Measurements from ENCODE around the gene PURB. TPM values are rescaled to one million over a fixed set of nuclear protein-coding genes. Genes with fewer than 3 reads are reported as not detected.

PURB gene
- total and polyA plus RNA-seq, 9 of the 15 experiments (the other 6 are each of a cell fraction or from before 2014, with no cell fraction given) = 1.6 to 14.1 (median 8.8) TPM

DNA sequence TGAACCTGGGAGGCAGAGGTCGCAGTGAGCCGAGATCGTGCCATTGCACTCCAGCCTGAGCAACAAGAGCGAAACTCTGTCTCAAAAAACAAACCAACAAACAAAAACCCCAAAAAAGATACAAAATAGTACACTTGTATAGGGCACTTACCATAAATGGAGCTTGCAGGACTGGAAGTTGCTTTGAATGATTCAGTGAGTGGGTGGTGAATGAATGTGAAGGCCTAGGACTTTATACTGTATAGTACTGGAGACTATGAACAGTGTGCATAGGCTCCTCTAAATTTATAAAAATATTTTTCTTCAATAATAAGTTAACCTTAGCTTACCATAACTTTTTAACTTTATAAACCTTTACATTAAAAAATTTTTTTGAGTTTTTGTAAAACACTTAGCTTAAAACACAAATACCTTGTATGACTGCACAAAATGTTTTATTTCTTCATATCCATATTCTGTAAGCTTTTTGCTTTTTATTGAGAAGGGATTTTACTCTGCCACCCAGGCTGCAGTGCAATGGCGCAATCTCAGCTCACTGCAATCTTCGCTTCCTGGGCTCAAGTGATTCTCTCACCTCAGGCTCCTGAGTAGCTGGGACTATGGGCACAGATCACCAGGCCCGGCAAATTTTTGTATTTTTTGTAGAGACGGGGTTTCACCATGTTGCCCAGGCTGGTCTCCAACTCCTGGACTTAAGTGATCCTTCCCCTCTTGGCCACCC is 30.5 kb downstream of the PURB start:
- Histone ChIP-seq H2AFZ (ENCODE audit: low read depth, low read length) (no peak overlapping the region), H3K4me1 (replicated peaks in 1 of 2; ENCODE audit: control insufficient read depth in 2 of 2, insufficient read depth in 2 of 2, low read length in 2 of 2) (peaks cover 2 to 4% of the 10 kb centered on the region in 2 experiments; a peak in 3 of 5 replicates), H3K9ac (ENCODE audit: insufficient read depth in 1 of 2, low read depth in 2 of 2, low read length in 2 of 2) (no peak overlapping the region), H3K9me3 (replicated peaks; ENCODE audit: control insufficient read depth, insufficient read depth, low read depth, low read length) (no peaks in the 10 kb centered on the region), H3K79me2 (ENCODE audit: control insufficient read depth, insufficient read depth, low read length) (0 out of 3 replicates have a peak, but pooled peaks cover 1% of the 10 kb centered on the region), H3K4me3 (no peak overlapping the region), H3K27ac (ENCODE audit: extremely low read depth, low read depth, low read length) (no peak overlapping the region), H3K27me3 (ENCODE audit: control insufficient read depth in 2 of 2, insufficient read depth in 2 of 2, low read length in 2 of 2) (no peaks in the 10 kb centered on the region), H3K9me1 (ENCODE audit: control insufficient read depth, insufficient read depth, low read length) (no peaks in the 10 kb centered on the region), H4K20me1 (replicated peaks; ENCODE audit: control insufficient read depth, insufficient read depth, low read length) (no peaks in the 10 kb centered on the region), H3K36me3 (ENCODE audit: control insufficient read depth, insufficient read depth, low read length) (peaks cover 3% of the 10 kb centered on the region; the same call in 2 of the 3 replicates), H3K4me2 (ENCODE audit: insufficient read depth, low read length) (no peak overlapping the region)
- 73% methylated on average over 6 of the region's 8 CpGs for WGBS (ENCODE audit: insufficient coverage, low coverage, missing lambda C conversion rate)
- BruUV-seq (replicated peaks) = no TSS peak
- intact Hi-C loops (cut with micrococcal nuclease) (loop anchor here (10.0 kb wide), 1 partner anchor 280 kb away; no protein-coding TSS in a partner anchor), in situ Hi-C loops (cut with MboI) (loop anchor here (5.0 kb wide), 1 partner anchor 67 kb away; no protein-coding TSS in a partner anchor)
- CTCF ChIA-PET (ENCODE audit: low intra/inter-chr PET ratio) = interaction anchor here (0.7 kb wide), 1 partner anchor 28 kb away, joined by 4 read pairs; no protein-coding TSS in a partner anchor
- FAIRE-seq (no peak), DNase-seq (ENCODE audit: extremely low read depth in 1 of 4, low spot score in 3 of 4) (no peak), ATAC-seq (no peak)
- POLR2A ChIA-PET = interaction anchor here (0.6 to 1.0 kb wide), 4 partner anchors 10 to 122 kb away, joined by 3 to 5 read pairs (median 3); no protein-coding TSS in a partner anchor
- TF ChIP-seq CSDE1 (IDR thresholded peaks at IDR 0.05) = no peak
- TF ChIP-seq WHSC1 (IDR thresholded peaks at IDR 0.05; ENCODE audit: low read length) = no peak
- TF ChIP-seq CEBPB (tag; IDR thresholded peaks at IDR 0.05) = peak; percentile 33; the same call in 1 of the 2 replicates
- TF ChIP-seq, protein P1, sequence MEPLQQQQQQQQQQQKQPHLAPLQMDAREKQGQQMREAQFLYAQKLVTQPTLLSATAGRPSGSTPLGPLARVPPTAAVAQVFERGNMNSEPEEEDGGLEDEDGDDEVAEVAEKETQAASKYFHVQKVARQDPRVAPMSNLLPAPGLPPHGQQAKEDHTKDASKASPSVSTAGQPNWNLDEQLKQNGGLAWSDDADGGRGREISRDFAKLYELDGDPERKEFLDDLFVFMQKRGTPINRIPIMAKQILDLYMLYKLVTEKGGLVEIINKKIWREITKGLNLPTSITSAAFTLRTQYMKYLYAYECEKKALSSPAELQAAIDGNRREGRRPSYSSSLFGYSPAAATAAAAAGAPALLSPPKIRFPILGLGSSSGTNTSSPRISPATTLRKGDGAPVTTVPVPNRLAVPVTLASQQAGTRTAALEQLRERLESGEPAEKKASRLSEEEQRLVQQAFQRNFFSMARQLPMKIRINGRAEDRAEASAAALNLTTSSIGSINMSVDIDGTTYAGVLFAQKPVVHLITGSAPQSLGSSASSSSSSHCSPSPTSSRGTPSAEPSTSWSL (CRISPR knock-in tag; IDR thresholded peaks at IDR 0.05; ENCODE audit: borderline replicate concordance) = no peak
- TF ChIP-seq, protein P2, sequence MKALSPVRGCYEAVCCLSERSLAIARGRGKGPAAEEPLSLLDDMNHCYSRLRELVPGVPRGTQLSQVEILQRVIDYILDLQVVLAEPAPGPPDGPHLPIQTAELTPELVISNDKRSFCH (CRISPR knock-in tag; IDR thresholded peaks at IDR 0.05) = no peak
- TF ChIP-seq, protein P2 (tag; IDR thresholded peaks at IDR 0.05) = no peak

Measured in K562 (cell line).